ENCODE results near the gene XPC.
"Not testable (repeated sequence)": the region's sequence is repeated elsewhere in the genome, so short reads cannot be mapped to it uniquely, and the experiment has no call there.

Gene XPC

GRCh38 chr3:14118400-14119381, 59.7 kb downstream of the XPC start:
- DNase-seq (ENCODE audit: low read depth): no peak

- no peak for DNase-seq (ENCODE audit: low read depth)
Measured at GRCh38 chr3:14117468-14118399, 60.7 kb downstream of the XPC start.

- DNase-seq (ENCODE audit: low read depth): no peak
Measured at GRCh38 chr3:14113965-14114635, 64.3 kb downstream of the XPC start.

GRCh38 chr3:14110699-14111098, 67.7 kb downstream of the XPC start:
- peak; percentile 17 for DNase-seq (ENCODE audit: low read depth)

GRCh38 chr3:14109821-14110220, 68.6 kb downstream of the XPC start:
- DNase-seq (ENCODE audit: low read depth): not testable (repeated sequence)

- no peak for DNase-seq (ENCODE audit: low read depth)
Measured at GRCh38 chr3:14097616-14098391, 80.6 kb downstream of the XPC start.

GRCh38 chr3:14096742-14097141, 81.7 kb downstream of the XPC start:
- no peak for DNase-seq (ENCODE audit: low read depth)
